ENCODE measurements around the gene CLN6. TPM values are rescaled to one million over a fixed set of nuclear protein-coding genes. Genes with fewer than 3 reads are reported as not detected.

The CLN6 gene
- total and polyA plus RNA-seq, 9 of the 15 experiments (the other 6 are each of a cell fraction or from before 2014, with no cell fraction given): 0.71 to 53.3 (median 39.3) TPM

DNA sequence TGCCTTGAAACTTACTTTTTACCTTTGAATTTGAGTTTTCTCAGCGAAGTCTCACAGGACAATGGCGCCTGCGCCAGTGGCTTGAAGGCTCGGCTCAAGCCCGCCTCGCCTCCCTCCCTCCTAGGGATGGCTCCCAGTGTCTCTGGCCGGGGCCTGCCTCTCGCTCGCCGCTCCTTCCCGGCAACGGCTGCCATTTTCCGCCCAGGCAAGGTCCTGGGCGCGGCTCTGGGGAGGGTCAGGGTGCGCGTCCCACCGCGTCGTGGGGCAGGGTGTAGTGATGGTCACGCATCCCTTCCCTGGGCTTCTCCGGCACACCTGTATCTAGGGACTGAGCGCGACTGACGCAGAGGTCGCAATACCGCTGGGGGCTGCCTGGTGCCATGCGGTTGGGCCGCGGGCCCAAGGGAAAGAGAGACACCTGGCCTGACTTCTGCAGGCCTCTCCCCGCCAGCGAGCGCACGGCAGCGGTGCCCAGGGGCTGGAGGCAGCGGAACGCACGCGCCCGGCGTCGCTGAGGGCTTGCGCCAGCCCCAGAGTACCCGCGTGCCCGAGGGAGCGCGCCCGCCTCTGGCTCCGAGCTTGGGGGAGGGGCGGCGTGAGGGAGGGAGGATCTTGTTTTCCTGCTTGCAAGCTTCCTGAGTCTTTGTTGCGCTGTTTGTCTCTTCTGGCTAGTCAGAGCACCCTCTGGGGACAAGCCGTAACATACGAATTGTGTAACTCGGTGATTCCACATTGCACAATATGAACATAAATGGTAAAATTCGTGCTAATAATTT lies 27.3 kb upstream of the CLN6 start (continued):
- TF ChIP-seq SMC3 (conservative IDR thresholded peaks at IDR 0.05; ENCODE audit: insufficient read depth, low read depth, low read length): no peak
- TF ChIP-seq, protein P1, sequence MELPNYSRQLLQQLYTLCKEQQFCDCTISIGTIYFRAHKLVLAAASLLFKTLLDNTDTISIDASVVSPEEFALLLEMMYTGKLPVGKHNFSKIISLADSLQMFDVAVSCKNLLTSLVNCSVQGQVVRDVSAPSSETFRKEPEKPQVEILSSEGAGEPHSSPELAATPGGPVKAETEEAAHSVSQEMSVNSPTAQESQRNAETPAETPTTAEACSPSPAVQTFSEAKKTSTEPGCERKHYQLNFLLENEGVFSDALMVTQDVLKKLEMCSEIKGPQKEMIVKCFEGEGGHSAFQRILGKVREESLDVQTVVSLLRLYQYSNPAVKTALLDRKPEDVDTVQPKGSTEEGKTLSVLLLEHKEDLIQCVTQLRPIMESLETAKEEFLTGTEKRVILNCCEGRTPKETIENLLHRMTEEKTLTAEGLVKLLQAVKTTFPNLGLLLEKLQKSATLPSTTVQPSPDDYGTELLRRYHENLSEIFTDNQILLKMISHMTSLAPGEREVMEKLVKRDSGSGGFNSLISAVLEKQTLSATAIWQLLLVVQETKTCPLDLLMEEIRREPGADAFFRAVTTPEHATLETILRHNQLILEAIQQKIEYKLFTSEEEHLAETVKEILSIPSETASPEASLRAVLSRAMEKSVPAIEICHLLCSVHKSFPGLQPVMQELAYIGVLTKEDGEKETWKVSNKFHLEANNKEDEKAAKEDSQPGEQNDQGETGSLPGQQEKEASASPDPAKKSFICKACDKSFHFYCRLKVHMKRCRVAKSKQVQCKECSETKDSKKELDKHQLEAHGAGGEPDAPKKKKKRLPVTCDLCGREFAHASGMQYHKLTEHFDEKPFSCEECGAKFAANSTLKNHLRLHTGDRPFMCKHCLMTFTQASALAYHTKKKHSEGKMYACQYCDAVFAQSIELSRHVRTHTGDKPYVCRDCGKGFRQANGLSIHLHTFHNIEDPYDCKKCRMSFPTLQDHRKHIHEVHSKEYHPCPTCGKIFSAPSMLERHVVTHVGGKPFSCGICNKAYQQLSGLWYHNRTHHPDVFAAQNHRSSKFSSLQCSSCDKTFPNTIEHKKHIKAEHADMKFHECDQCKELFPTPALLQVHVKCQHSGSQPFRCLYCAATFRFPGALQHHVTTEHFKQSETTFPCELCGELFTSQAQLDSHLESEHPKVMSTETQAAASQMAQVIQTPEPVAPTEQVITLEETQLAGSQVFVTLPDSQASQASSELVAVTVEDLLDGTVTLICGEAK (IDR thresholded peaks at IDR 0.05): no peak
- TF ChIP-seq, protein P1 (CRISPR knock-in tag; IDR thresholded peaks at IDR 0.05): no peak
- no peak for TF ChIP-seq ZC3H4 (CRISPR knock-in tag; IDR thresholded peaks at IDR 0.05; ENCODE audit: borderline replicate concordance)
- TF ChIP-seq CEBPB (tag; IDR thresholded peaks at IDR 0.05): peak; percentile 68
- no peak for TF ChIP-seq PHB (CRISPR knock-in tag; IDR thresholded peaks at IDR 0.05)
- TF ChIP-seq, protein P2, sequence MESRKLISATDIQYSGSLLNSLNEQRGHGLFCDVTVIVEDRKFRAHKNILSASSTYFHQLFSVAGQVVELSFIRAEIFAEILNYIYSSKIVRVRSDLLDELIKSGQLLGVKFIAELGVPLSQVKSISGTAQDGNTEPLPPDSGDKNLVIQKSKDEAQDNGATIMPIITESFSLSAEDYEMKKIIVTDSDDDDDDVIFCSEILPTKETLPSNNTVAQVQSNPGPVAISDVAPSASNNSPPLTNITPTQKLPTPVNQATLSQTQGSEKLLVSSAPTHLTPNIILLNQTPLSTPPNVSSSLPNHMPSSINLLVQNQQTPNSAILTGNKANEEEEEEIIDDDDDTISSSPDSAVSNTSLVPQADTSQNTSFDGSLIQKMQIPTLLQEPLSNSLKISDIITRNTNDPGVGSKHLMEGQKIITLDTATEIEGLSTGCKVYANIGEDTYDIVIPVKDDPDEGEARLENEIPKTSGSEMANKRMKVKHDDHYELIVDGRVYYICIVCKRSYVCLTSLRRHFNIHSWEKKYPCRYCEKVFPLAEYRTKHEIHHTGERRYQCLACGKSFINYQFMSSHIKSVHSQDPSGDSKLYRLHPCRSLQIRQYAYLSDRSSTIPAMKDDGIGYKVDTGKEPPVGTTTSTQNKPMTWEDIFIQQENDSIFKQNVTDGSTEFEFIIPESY (CRISPR knock-in tag; IDR thresholded peaks at IDR 0.05): 0 out of 2 replicates have a peak, but pooled peaks have one; percentile 52
- no peak for TF ChIP-seq POU5F1 (IDR thresholded peaks at IDR 0.05; ENCODE audit: borderline replicate concordance, low read depth, low read length, partially characterized antibody)
- no peak for TF ChIP-seq ZNF780A (CRISPR knock-in tag; IDR thresholded peaks at IDR 0.05)
- TF ChIP-seq ZNF766 (CRISPR knock-in tag; conservative IDR thresholded peaks at IDR 0.05): no peak
